ENCODE measurements around the gene HOXB8. TPM values are rescaled to one million over a fixed set of nuclear protein-coding genes. Genes with fewer than 3 reads are reported as not detected.

HOXB8 gene
- total and polyA plus RNA-seq, 4 experiments from 2014 or later: not detected

DNA sequence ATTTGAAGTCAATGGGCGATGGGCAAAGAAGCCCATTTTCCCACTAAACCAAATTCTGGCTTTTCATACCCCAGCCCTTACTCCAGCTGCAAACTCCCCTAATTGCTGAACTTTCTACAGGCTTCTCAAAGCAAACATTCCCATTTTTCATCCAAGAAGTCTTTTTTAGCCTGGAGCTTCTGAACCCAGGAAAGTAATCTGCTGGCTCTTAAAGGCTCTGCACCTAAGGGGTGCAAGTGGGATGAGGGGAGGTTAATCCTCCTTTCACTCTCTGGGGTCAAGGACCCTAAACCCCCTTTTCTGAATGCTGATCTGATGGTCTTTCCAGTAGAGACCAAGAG, 6.6 kb downstream of the HOXB8 start:
- no peaks in the 10 kb centered on the region for H3K9me3 ChIP-seq (ENCODE audit: control insufficient read depth in 1 of 2, low read length in 2 of 2)
- H3K4me1 Mint-ChIP-seq: peaks cover 17 to 43% (median 29%) of the 10 kb centered on the region in 4 donors
- no peak for DNase-seq
- CTCF ChIA-PET (ENCODE audit: partially characterized antibody): interaction anchor here (2.4 to 2.6 kb wide), 2 partner anchors 8 to 16 kb away, joined by 7 to 9 read pairs; partner anchors contain the start of gene HOXB5
- H3K4me3 Mint-ChIP-seq: peak overlapping the region in 1 of 8 donors; percentile 31
- no peak overlapping the region for H3K27ac Mint-ChIP-seq
- no peak overlapping the region for H3K4me3 ChIP-seq (ENCODE audit: low read length in 2 of 2)
- no peaks in the 10 kb centered on the region for H3K9me3 Mint-ChIP-seq
- POLR2A ChIA-PET (ENCODE audit: partially characterized antibody): interaction anchor here (1.0 kb wide), 2 partner anchors 9 to 501 kb away, joined by 3 to 4 read pairs; partner anchors contain the start of gene SNX11
- H3K36me3 Mint-ChIP-seq: peaks cover 0 to 6% of the 10 kb centered on the region in 2 donors
- peaks cover 46% of the 10 kb centered on the region for H3K4me1 ChIP-seq (ENCODE audit: insufficient read depth, low read length)
- peaks cover 50% of the 10 kb centered on the region for H3K27me3 ChIP-seq (ENCODE audit: insufficient read depth, low read length)
- intact Hi-C loops (cut with micrococcal nuclease): no loop called here
- H3K36me3 ChIP-seq (ENCODE audit: insufficient read depth, low read length): no peaks in the 10 kb centered on the region
- H3K27me3 Mint-ChIP-seq: peaks cover 37 to 64% of the 10 kb centered on the region in 2 donors
- H3K27ac ChIP-seq (ENCODE audit: low read depth, low read length): no peak overlapping the region

DNA sequence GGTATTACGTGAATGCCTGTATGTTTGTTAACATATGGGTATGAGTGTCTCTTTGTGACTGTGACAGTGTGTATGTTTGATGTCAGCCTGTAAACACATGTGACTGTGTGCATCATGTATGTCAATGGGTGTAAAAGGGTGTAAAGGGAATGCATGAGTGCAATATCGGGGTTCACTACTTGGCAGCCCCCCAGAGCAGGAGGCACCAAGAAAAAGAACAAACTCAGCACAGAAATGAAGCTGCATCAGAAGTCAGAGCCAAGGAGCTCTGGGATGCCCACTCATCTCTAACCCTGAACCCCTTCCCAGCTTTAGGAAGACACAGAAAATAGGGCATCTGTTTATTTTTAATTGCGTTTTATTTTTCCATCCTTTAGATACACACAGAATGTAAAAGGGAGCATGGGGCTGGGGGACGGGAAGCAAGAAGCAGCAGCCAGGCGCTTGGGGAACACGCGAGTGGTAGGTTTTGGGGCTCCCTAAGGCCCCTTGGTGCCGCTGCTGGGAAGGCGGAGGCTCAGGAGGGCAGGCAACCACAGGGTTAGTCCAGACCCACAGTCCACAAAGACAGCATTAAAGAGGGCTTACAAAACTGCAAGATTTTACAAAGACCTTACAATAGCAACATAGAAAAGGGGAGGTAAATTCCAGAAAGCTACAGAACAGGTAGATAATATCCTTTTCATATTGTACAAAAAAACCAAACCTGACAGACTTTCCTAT, 8.0 kb downstream of the HOXB8 start:
- ChIA-PET POLR2A (ENCODE audit: partially characterized antibody) (interaction anchor here (1.0 kb wide), 1 partner anchor 66 kb away, joined by 3 read pairs; no protein-coding TSS in a partner anchor), CTCF (ENCODE audit: partially characterized antibody) (interaction anchor here (1.1 kb wide), 2 partner anchors 14 to 29 kb away, joined by 3 read pairs; no protein-coding TSS in a partner anchor)
- no peak for DNase-seq
- Mint-ChIP-seq H3K27me3 (peaks cover 43 to 67% of the 10 kb centered on the region in 2 donors), H3K27ac (no peak overlapping the region), H3K4me3 (peak overlapping the region in 1 of 8 donors; percentile 9), H3K9me3 (no peaks in the 10 kb centered on the region), H3K4me1 (peaks cover 9 to 40% (median 24%) of the 10 kb centered on the region in 4 donors), H3K36me3 (peaks cover 0 to 6% of the 10 kb centered on the region in 2 donors)
- no peak overlapping the region for H3K27ac ChIP-seq (ENCODE audit: low read depth, low read length)
- intact Hi-C loops (cut with micrococcal nuclease): no loop called here
- no peaks in the 10 kb centered on the region for H3K9me3 ChIP-seq (ENCODE audit: control insufficient read depth in 1 of 2, low read length in 2 of 2)
- H3K36me3 ChIP-seq (ENCODE audit: insufficient read depth, low read length): no peaks in the 10 kb centered on the region
- no peak overlapping the region for H3K4me3 ChIP-seq (ENCODE audit: low read length in 2 of 2)
- H3K27me3 ChIP-seq (ENCODE audit: insufficient read depth, low read length): peaks cover 58% of the 10 kb centered on the region
- H3K4me1 ChIP-seq (ENCODE audit: insufficient read depth, low read length): peaks cover 48% of the 10 kb centered on the region

GRCh38 chr17:48605991-48606891, 8.9 kb downstream of the HOXB8 start:
- H3K4me1 Mint-ChIP-seq: peaks cover 9 to 39% (median 23%) of the 10 kb centered on the region in 4 donors
- no peak for DNase-seq
- POLR2A ChIA-PET (ENCODE audit: partially characterized antibody): interaction anchor here (1.0 kb wide), 1 partner anchor 65 kb away, joined by 3 read pairs; no protein-coding TSS in a partner anchor
- Histone ChIP-seq H3K4me1 (ENCODE audit: insufficient read depth, low read length) (peaks cover 47% of the 10 kb centered on the region), H3K9me3 (ENCODE audit: control insufficient read depth in 1 of 2, low read length in 2 of 2) (no peaks in the 10 kb centered on the region), H3K27ac (ENCODE audit: low read depth, low read length) (no peak overlapping the region), H3K4me3 (ENCODE audit: low read length in 2 of 2) (no peak overlapping the region), H3K27me3 (ENCODE audit: insufficient read depth, low read length) (peaks cover 60% of the 10 kb centered on the region), H3K36me3 (ENCODE audit: insufficient read depth, low read length) (no peaks in the 10 kb centered on the region)
- peaks cover 43 to 70% of the 10 kb centered on the region in 2 donors for H3K27me3 Mint-ChIP-seq
- H3K9me3 Mint-ChIP-seq: no peaks in the 10 kb centered on the region
- CTCF ChIA-PET (ENCODE audit: partially characterized antibody): interaction anchor here (1.1 to 1.4 kb wide), 3 partner anchors 13 to 581 kb away, joined by 3 read pairs; no protein-coding TSS in a partner anchor
- H3K27ac Mint-ChIP-seq: no peak overlapping the region
- H3K36me3 Mint-ChIP-seq: peaks cover 0 to 6% of the 10 kb centered on the region in 2 donors
- intact Hi-C loops (cut with micrococcal nuclease): no loop called here
- no peak overlapping the region for H3K4me3 Mint-ChIP-seq

GRCh38 chr17:48605409-48605919, 9.6 kb downstream of the HOXB8 start:
- ChIA-PET POLR2A (ENCODE audit: partially characterized antibody) (no interaction called here), CTCF (ENCODE audit: partially characterized antibody) (interaction anchor here (0.6 to 1.4 kb wide), 3 partner anchors 13 to 580 kb away, joined by 3 read pairs; no protein-coding TSS in a partner anchor)

GRCh38 chr17:48604770-48605329, 10.2 kb downstream of the HOXB8 start, which contains the start of gene HOXB6:
Gene HOXB6 (minus strand): TSS chr17:48604986. CDS start chr17:48598150, 6,836 bp downstream.
- H3K27ac Mint-ChIP-seq: peak within 1 kb of the TSS in 1 of 7 donors; percentile 33
- no peaks in the 10 kb centered on the region for H3K36me3 ChIP-seq (ENCODE audit: insufficient read depth, low read length)
- H3K27me3 ChIP-seq (ENCODE audit: insufficient read depth, low read length): peaks cover 65% of the 10 kb centered on the region
- H3K4me1 ChIP-seq (ENCODE audit: insufficient read depth, low read length): peaks cover 34% of the 10 kb centered on the region
- peaks cover 54 to 76% of the 10 kb centered on the region in 2 donors for H3K27me3 Mint-ChIP-seq
- no peak within 1 kb of the TSS for H3K27ac ChIP-seq (ENCODE audit: low read depth, low read length)
- DNase-seq: no peak
- POLR2A ChIA-PET (ENCODE audit: partially characterized antibody): interaction anchor here (0.7 to 1.0 kb wide), 2 partner anchors 12 to 20 kb away, joined by 3 read pairs; partner anchors contain the start of gene HOXB5
- H3K36me3 Mint-ChIP-seq: no peaks in the 10 kb centered on the region
- no peaks in the 10 kb centered on the region for H3K9me3 Mint-ChIP-seq
- intact Hi-C loops (cut with micrococcal nuclease): no loop called here
- peaks cover 7 to 32% (median 17%) of the 10 kb centered on the region in 4 donors for H3K4me1 Mint-ChIP-seq
- peak within 1 kb of the TSS in 7 of 8 donors; percentile 5 to 75 (median 41) for H3K4me3 Mint-ChIP-seq
- no peaks in the 10 kb centered on the region for H3K9me3 ChIP-seq (ENCODE audit: control insufficient read depth in 1 of 2, low read length in 2 of 2)
- no peak within 1 kb of the TSS for H3K4me3 ChIP-seq (ENCODE audit: low read length in 2 of 2)
- CTCF ChIA-PET (ENCODE audit: partially characterized antibody): interaction anchor here (0.7 to 1.4 kb wide), 3 partner anchors 32 to 579 kb away, joined by 3 to 4 read pairs (median 3); no protein-coding TSS in a partner anchor

More at GRCh38 chr17:48605409-48605919, 9.6 kb downstream of the HOXB8 start:
- peak overlapping the region in 1 of 7 donors; percentile 33 for H3K27ac Mint-ChIP-seq
- Histone ChIP-seq H3K9me3 (ENCODE audit: control insufficient read depth in 1 of 2, low read length in 2 of 2) (no peaks in the 10 kb centered on the region), H3K4me1 (ENCODE audit: insufficient read depth, low read length) (peaks cover 40% of the 10 kb centered on the region), H3K4me3 (ENCODE audit: low read length in 2 of 2) (no peak overlapping the region), H3K27me3 (ENCODE audit: insufficient read depth, low read length) (peaks cover 62% of the 10 kb centered on the region), H3K36me3 (ENCODE audit: insufficient read depth, low read length) (no peaks in the 10 kb centered on the region), H3K27ac (ENCODE audit: low read depth, low read length) (no peak overlapping the region)
- H3K9me3 Mint-ChIP-seq: no peaks in the 10 kb centered on the region
- no peaks in the 10 kb centered on the region for H3K36me3 Mint-ChIP-seq
- no peak for DNase-seq
- H3K27me3 Mint-ChIP-seq: peaks cover 48 to 70% of the 10 kb centered on the region in 2 donors
- H3K4me1 Mint-ChIP-seq: peaks cover 7 to 32% (median 17%) of the 10 kb centered on the region in 4 donors
- intact Hi-C loops (cut with micrococcal nuclease): no loop called here
- H3K4me3 Mint-ChIP-seq: peak overlapping the region in 1 of 8 donors; percentile 61

- H3K27ac Mint-ChIP-seq: peak overlapping the region in 1 of 7 donors; percentile 2
- intact Hi-C loops (cut with micrococcal nuclease): no loop called here
- peak overlapping the region in 5 of 8 donors; percentile 7 to 46 (median 41) for H3K4me3 Mint-ChIP-seq
- H3K27me3 Mint-ChIP-seq: peaks cover 58 to 77% of the 10 kb centered on the region in 2 donors
- no peak for DNase-seq
- Histone ChIP-seq H3K4me3 (ENCODE audit: low read length in 2 of 2) (no peak overlapping the region), H3K4me1 (ENCODE audit: insufficient read depth, low read length) (peaks cover 32% of the 10 kb centered on the region), H3K27ac (ENCODE audit: low read depth, low read length) (no peak overlapping the region), H3K9me3 (ENCODE audit: control insufficient read depth in 1 of 2, low read length in 2 of 2) (no peaks in the 10 kb centered on the region), H3K36me3 (ENCODE audit: insufficient read depth, low read length) (no peaks in the 10 kb centered on the region), H3K27me3 (ENCODE audit: insufficient read depth, low read length) (peaks cover 64% of the 10 kb centered on the region)
- peaks cover 7 to 32% (median 17%) of the 10 kb centered on the region in 4 donors for H3K4me1 Mint-ChIP-seq
- no peaks in the 10 kb centered on the region for H3K9me3 Mint-ChIP-seq
- H3K36me3 Mint-ChIP-seq: no peaks in the 10 kb centered on the region
- ChIA-PET POLR2A (ENCODE audit: partially characterized antibody) (interaction anchor here (0.7 to 1.0 kb wide), 2 partner anchors 11 to 21 kb away, joined by 3 read pairs; partner anchors contain the start of gene HOXB5), CTCF (ENCODE audit: partially characterized antibody) (interaction anchor here (0.7 kb wide), 1 partner anchor 190 kb away, joined by 4 read pairs; no protein-coding TSS in a partner anchor)
Observed at GRCh38 chr17:48603959-48604769, 10.9 kb downstream of the HOXB8 start.

All from CD4-positive, alpha-beta memory T cell (primary cell).